OCI-LY1 (cell line): ENCODE data around the gene DOCK1.

ENCODE experiments used
- H2AFZ ChIP-seq: fragments of 200-600 bp; sonication (generic), shearing (Covaris generic); 2 replicates; pipeline ENCODE4 v1.6.0; 2014; ENCODE audit warnings: antibody characterized with exemption, mild to moderate bottlenecking, low read length
- H3F3A ChIP-seq: fragments of 200-600 bp; sonication (generic), shearing (Covaris generic); 2 replicates; pipeline ENCODE4 v1.6.0; 2014; ENCODE audit warnings: mild to moderate bottlenecking, antibody characterized with exemption, low read length, moderate library complexity; ENCODE audit not compliant: insufficient read depth
- H3K27ac ChIP-seq: fragments of 200-600 bp; sonication (generic); 2 replicates; pipeline ENCODE4 v1.5.1; 2014; ENCODE audit warnings: low read length, mixed run types, mild to moderate bottlenecking, low read depth; ENCODE audit not compliant: poor library complexity, severe bottlenecking
- H3K27me3 ChIP-seq: fragments of 200-600 bp; sonication (generic); 2 replicates; pipeline ENCODE4 v1.6.0; 2014; ENCODE audit warnings: antibody characterized with exemption, mild to moderate bottlenecking, low read length, moderate library complexity; ENCODE audit not compliant: insufficient read depth
- H3K36me3 ChIP-seq: fragments of 200-600 bp; sonication (generic); 2 replicates; pipeline ENCODE4 v1.6.1; 2014; ENCODE audit warnings: mild to moderate bottlenecking, antibody characterized with exemption, low read length, moderate library complexity, mixed read lengths; ENCODE audit not compliant: insufficient read depth
- H3K4me1 ChIP-seq: fragments of 200-600 bp; sonication (generic); 2 replicates; pipeline ENCODE4 v1.5.1; 2014; ENCODE audit warnings: mild to moderate bottlenecking, low read length, moderate library complexity; ENCODE audit not compliant: insufficient read depth, severe bottlenecking
- H3K4me2 ChIP-seq: fragments of 200-600 bp; sonication (generic), shearing (Covaris generic); 2 replicates; pipeline ENCODE4 v1.6.1; 2014; ENCODE audit warnings: low read length
- H3K4me3 ChIP-seq: fragments of 200-600 bp; sonication (generic); 2 replicates; pipeline ENCODE4 v1.5.1; 2014; ENCODE audit warnings: low read length, low read depth, mild to moderate bottlenecking, mixed read lengths; ENCODE audit not compliant: poor library complexity, severe bottlenecking
- H3K79me2 ChIP-seq: fragments of 200-600 bp; shearing (Covaris generic); 2 replicates; pipeline ENCODE4 v1.6.1; 2016; ENCODE audit warnings: mixed run types, low read length, mixed read lengths; ENCODE audit not compliant: insufficient read depth
- H3K9ac ChIP-seq: fragments of 200-600 bp; sonication (generic), shearing (Covaris generic); 2 replicates; pipeline ENCODE4 v1.6.1; 2014; ENCODE audit warnings: mild to moderate bottlenecking, low read length, mixed read lengths
- H3K9me2 ChIP-seq: fragments of 200-600 bp; sonication (generic), shearing (Covaris generic); 2 replicates; pipeline ENCODE4 v1.6.1; 2014; ENCODE audit warnings: low read depth, mild to moderate bottlenecking, low read length, mixed read lengths
- H3K9me3 ChIP-seq: fragments of 200-600 bp; shearing (Covaris generic); 2 replicates; pipeline ENCODE4 v1.6.1; 2014; ENCODE audit warnings: low read length, mixed read lengths
- H4K20me1 ChIP-seq: fragments of 200-600 bp; sonication (generic), shearing (Covaris generic); 2 replicates; pipeline ENCODE4 v1.6.0; 2016; ENCODE audit warnings: mild to moderate bottlenecking, low read length; ENCODE audit not compliant: insufficient read depth
- EZH2 ChIP-seq: fragments of 200-600 bp; sonication (generic), shearing (Covaris generic); IDR thresholded peaks from 2 replicates; pipeline ENCODE4 v1.8.0; 2017; ENCODE audit warnings: borderline replicate concordance, mixed run types, mild to moderate bottlenecking, antibody characterized with exemption, low read length, moderate library complexity, mixed read lengths
- TF ChIP-seq, protein P1 (sequence below): fragments of 200-600 bp; sonication (generic), shearing (Covaris generic); IDR thresholded peaks from 2 replicates; pipeline ENCODE4 v1.5.1; 2017; ENCODE audit warnings: mild to moderate bottlenecking, antibody characterized with exemption, low read length, moderate library complexity, mixed read lengths

Gene DOCK1

DNA sequence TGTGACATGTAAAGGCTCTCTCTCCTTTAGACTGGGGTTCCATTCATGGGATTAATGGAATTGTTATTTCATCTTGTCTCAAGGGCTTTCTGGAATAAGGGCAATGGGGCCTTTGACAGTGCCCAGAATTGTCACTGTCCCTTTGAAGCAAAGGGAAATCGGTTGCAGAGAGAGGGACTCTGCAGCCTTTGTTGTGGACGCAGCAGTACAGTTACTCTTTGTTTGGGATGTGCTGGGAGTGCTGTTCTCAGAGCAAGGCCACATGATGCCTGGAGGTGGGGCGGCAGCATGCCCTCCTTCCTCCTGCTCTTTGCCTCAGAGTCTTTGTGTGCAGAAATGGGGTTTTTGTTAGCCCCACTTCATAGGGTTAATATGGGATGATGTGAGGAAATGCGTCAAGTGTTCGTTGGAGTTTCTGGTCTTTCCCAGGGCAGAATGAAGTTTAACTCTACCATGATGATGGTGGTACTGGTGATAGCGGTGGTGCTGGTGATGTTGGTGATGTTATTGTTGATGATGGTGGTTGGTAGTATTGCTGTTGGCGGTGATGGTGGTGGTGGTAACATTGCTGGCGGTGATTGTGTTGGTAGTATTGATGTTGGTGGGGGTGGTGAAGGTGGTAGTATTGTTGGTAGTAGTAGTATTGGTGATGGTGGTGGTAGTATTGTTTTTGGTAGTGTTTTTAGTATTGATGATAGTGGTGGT lies 45.3 kb downstream of the DOCK1 start:
- H3K79me2 ChIP-seq: no peaks in the 10 kb centered on the region
- H3K4me1 ChIP-seq: no peaks in the 10 kb centered on the region
- H3K9me3 ChIP-seq: peaks cover 2% of the 10 kb centered on the region; the same call in 1 of the 2 replicates

DNA sequence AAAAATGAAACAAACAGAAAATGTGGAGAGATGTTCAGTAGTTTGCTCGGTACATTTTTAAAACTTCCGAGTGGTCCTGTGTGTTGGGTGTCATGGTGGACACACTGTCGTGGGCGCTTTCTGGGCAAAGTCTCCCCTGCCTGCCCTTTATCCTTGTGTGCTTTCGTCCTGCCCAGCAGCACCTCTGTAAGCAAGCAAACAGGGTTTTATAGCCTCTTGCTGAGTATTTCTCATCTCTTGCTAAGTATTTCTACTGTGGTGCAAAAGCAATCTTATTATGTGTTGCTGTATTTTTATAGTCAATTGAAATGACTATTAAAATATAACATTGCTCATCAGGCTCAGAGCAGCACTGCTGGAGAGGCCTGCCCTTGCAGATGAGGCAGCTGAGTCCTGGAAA lies 48.7 kb downstream of the DOCK1 start:
- TF ChIP-seq, protein P1, sequence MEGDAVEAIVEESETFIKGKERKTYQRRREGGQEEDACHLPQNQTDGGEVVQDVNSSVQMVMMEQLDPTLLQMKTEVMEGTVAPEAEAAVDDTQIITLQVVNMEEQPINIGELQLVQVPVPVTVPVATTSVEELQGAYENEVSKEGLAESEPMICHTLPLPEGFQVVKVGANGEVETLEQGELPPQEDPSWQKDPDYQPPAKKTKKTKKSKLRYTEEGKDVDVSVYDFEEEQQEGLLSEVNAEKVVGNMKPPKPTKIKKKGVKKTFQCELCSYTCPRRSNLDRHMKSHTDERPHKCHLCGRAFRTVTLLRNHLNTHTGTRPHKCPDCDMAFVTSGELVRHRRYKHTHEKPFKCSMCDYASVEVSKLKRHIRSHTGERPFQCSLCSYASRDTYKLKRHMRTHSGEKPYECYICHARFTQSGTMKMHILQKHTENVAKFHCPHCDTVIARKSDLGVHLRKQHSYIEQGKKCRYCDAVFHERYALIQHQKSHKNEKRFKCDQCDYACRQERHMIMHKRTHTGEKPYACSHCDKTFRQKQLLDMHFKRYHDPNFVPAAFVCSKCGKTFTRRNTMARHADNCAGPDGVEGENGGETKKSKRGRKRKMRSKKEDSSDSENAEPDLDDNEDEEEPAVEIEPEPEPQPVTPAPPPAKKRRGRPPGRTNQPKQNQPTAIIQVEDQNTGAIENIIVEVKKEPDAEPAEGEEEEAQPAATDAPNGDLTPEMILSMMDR: no peak
- no peak for TF ChIP-seq EZH2

More for the DNA sequence above, 45.3 kb downstream of the DOCK1 start:
- Histone ChIP-seq H3F3A (no peaks in the 10 kb centered on the region; the same call in 1 of the 2 replicates), H3K9me2 (no peaks in the 10 kb centered on the region), H3K27me3 (no peaks in the 10 kb centered on the region), H4K20me1 (no peaks in the 10 kb centered on the region), H3K9ac (no peak overlapping the region), H2AFZ (no peak overlapping the region), H3K27ac (no peak overlapping the region), H3K4me3 (no peak overlapping the region), H3K4me2 (no peak overlapping the region), H3K36me3 (no peaks in the 10 kb centered on the region)
- TF ChIP-seq, protein P1: no peak
- TF ChIP-seq EZH2: no peak

DNA sequence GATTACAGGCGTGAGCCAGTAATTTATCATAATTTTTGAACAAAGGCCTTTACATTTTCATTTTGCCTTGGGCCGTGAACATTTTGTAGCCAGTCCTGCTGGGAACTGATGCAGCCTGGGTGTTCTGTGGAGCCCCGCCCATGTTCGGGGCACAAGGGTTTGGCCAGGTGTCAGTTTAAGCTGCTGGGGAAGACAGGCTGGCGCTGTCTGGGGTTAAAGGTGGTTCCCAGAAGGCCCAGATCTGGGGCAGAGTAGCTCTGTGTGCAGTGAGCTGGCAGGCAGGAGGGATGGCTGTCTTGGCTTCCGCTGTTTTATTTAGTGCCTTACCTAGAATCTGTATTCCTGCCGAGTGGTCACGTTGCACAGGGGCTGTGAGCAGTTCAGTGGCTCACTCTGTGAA lies 50.2 kb downstream of the DOCK1 start:
- no peak overlapping the region for H3K4me3 ChIP-seq

More for the DNA sequence above, 48.7 kb downstream of the DOCK1 start:
- no peaks in the 10 kb centered on the region for H3K27me3 ChIP-seq
- no peak overlapping the region for H2AFZ ChIP-seq
- no peak overlapping the region for H3K9ac ChIP-seq
- H3F3A ChIP-seq: no peaks in the 10 kb centered on the region
- H3K4me3 ChIP-seq: no peak overlapping the region
- no peak overlapping the region for H3K4me2 ChIP-seq
- no peaks in the 10 kb centered on the region for H3K4me1 ChIP-seq
- no peaks in the 10 kb centered on the region for H3K79me2 ChIP-seq
- H3K36me3 ChIP-seq: no peaks in the 10 kb centered on the region
- H3K9me2 ChIP-seq: no peaks in the 10 kb centered on the region
- H4K20me1 ChIP-seq: no peaks in the 10 kb centered on the region
- H3K27ac ChIP-seq: no peak overlapping the region
- peaks cover 2% of the 10 kb centered on the region; the same call in 1 of the 2 replicates for H3K9me3 ChIP-seq

More for the DNA sequence above, 50.2 kb downstream of the DOCK1 start:
- Histone ChIP-seq H4K20me1 (no peaks in the 10 kb centered on the region), H2AFZ (no peak overlapping the region), H3K27ac (no peak overlapping the region), H3K27me3 (no peaks in the 10 kb centered on the region), H3K9me2 (no peaks in the 10 kb centered on the region), H3K9me3 (peaks cover 2% of the 10 kb centered on the region; the same call in 1 of the 2 replicates), H3K36me3 (no peaks in the 10 kb centered on the region), H3K4me1 (no peaks in the 10 kb centered on the region), H3K4me2 (no peak overlapping the region), H3F3A (no peaks in the 10 kb centered on the region), H3K9ac (no peak overlapping the region), H3K79me2 (no peaks in the 10 kb centered on the region)
- TF ChIP-seq, protein P1: no peak
- TF ChIP-seq EZH2: no peak
